Measurements from ENCODE around the gene MXD4. TPM values are rescaled to one million over a fixed set of nuclear protein-coding genes. Genes with fewer than 3 reads are reported as not detected.

Gene MXD4
- polyA plus RNA-seq, 1 experiment = 58.3 TPM

- H3K36me3 ChIP-seq (ENCODE audit: control insufficient read depth, insufficient read depth, low read length) = no peaks in the 10 kb centered on the region
- no peak for TF ChIP-seq CTCF (IDR thresholded peaks at IDR 0.05; ENCODE audit: insufficient read depth, low read depth, low read length)
- ChIA-PET CTCF (interaction anchor here (1.2 kb wide), 1 partner anchor 138 kb away, joined by 3 read pairs; no protein-coding TSS in a partner anchor), POLR2A (no interaction called here)
- H3K4me3 ChIP-seq (ENCODE audit: low read depth, low read length) = no peak overlapping the region
- H3K27me3 ChIP-seq (ENCODE audit: control insufficient read depth, insufficient read depth, low read length) = no peaks in the 10 kb centered on the region
- no peak for DNase-seq (ENCODE audit: low read depth)
These were observed 42.5 kb upstream of the MXD4 start for GRCh38 chr4:2304321-2304876.

- H3K27me3 ChIP-seq (ENCODE audit: control insufficient read depth, insufficient read depth, low read length) = peaks cover 2% of the 10 kb centered on the region
- DNase-seq (ENCODE audit: low read depth) = no peak
- no peak for TF ChIP-seq CTCF (IDR thresholded peaks at IDR 0.05; ENCODE audit: insufficient read depth, low read depth, low read length)
- no peaks in the 10 kb centered on the region for H3K36me3 ChIP-seq (ENCODE audit: control insufficient read depth, insufficient read depth, low read length)
- CTCF ChIA-PET = no interaction called here
- POLR2A ChIA-PET = no interaction called here
- H3K4me3 ChIP-seq (ENCODE audit: low read depth, low read length) = no peak overlapping the region
These were observed 41.9 kb upstream of the MXD4 start for GRCh38 chr4:2303686-2304320.

DNA sequence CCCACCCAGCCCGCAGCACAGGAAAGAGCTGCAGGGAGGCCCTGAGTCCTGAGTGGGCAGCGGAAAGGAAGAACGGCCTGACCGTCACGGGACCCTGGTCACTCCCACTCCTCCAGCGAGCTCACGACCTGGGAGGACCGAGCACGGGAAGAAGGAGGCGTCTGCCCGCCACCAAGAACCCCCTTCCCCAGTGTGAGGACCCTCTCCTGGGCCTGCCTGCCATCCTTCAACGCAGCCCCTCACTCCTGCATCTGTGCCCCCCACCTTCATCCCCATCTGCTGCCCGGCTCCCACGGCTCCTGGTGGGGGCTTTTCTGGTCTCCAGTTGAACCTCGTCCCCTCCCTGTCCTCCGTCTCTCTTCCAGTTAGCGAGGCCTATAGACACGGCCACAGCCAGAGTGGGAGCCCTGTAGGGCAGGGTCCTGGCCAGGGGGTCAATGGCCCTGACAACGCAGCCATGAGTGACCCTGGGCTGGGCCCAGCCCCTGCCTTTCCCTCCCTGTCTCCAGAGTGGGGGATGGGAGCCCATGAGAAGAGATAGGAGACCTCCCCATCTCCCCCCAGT, 41.3 kb upstream of the MXD4 start:
- Histone ChIP-seq H3K4me3 (ENCODE audit: low read depth, low read length) (no peak overlapping the region), H3K27me3 (ENCODE audit: control insufficient read depth, insufficient read depth, low read length) (peaks cover 2% of the 10 kb centered on the region), H3K36me3 (ENCODE audit: control insufficient read depth, insufficient read depth, low read length) (no peaks in the 10 kb centered on the region)
- ChIA-PET CTCF (no interaction called here), POLR2A (no interaction called here)
- DNase-seq (ENCODE audit: low read depth) = no peak
- no peak for TF ChIP-seq CTCF (IDR thresholded peaks at IDR 0.05; ENCODE audit: insufficient read depth, low read depth, low read length)

- H3K36me3 ChIP-seq (ENCODE audit: control insufficient read depth, insufficient read depth, low read length) = no peaks in the 10 kb centered on the region
- no peak overlapping the region for H3K4me3 ChIP-seq (ENCODE audit: low read depth, low read length)
- ChIA-PET POLR2A (no interaction called here), CTCF (no interaction called here)
- DNase-seq (ENCODE audit: low read depth) = no peak
- no peak for TF ChIP-seq CTCF (IDR thresholded peaks at IDR 0.05; ENCODE audit: insufficient read depth, low read depth, low read length)
- peaks cover 2% of the 10 kb centered on the region for H3K27me3 ChIP-seq (ENCODE audit: control insufficient read depth, insufficient read depth, low read length)
These were observed 40.6 kb upstream of the MXD4 start for GRCh38 chr4:2302387-2303119.

- CTCF ChIA-PET = no interaction called here
- DNase-seq (ENCODE audit: low read depth) = no peak
These were observed 39.9 kb upstream of the MXD4 start for GRCh38 chr4:2301806-2302205.

More at GRCh38 chr4:2301806-2302205, 39.9 kb upstream of the MXD4 start:
- Histone ChIP-seq H3K27me3 (ENCODE audit: control insufficient read depth, insufficient read depth, low read length) (peaks cover 2% of the 10 kb centered on the region), H3K4me3 (ENCODE audit: low read depth, low read length) (no peak overlapping the region), H3K36me3 (ENCODE audit: control insufficient read depth, insufficient read depth, low read length) (no peaks in the 10 kb centered on the region)
- POLR2A ChIA-PET = no interaction called here
- TF ChIP-seq CTCF (IDR thresholded peaks at IDR 0.05; ENCODE audit: insufficient read depth, low read depth, low read length) = no peak

All from BJ (cell line).